Ovary (tissue), 3 donors: ENCODE results near the gene LDB2.

ENCODE experiments used
- CTCF ChIP-seq, 3 donors: fragments of 450-650 bp in 2 of 3; fragments of 200-600 bp in 1 of 3; IDR thresholded peaks; one replicate each; pipeline versions ENCODE4 v1.5.1 to v1.8.0; 2016 to 2022; ENCODE audit warnings: antibody characterized with exemption in 3 of 3, mild to moderate bottlenecking in 1 of 3
- POLR2A ChIP-seq: fragments of 450-650 bp; IDR thresholded peaks from one replicate; pipeline ENCODE4 v1.6.1; 2017; ENCODE audit warnings: antibody characterized with exemption, mild to moderate bottlenecking, moderate library complexity
- donor health status: DM: no; HTN: no; CAD: no.

DNA sequence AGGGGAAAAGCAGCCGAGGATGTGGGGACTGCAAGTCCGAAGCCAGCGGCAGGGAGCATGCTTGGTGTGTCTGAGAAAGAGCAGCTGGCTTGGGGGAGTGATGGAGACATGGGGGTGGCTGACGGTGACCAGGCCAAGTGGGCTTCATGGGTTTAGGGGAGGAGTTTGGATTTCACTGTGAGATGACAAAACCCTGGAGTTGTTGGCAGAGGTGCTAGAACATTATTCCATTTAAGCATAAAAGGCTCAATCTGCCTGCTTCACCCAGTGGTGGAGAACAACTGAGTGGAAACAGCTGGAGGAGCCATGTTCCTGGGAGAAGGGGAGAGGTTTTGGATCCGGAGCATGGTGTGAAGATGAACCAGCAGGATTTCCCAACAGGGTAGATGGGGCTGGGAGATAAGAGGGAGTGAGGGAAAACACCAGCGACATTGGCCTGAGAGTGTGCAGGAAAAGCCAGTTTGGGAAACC is 354.2 kb downstream of the LDB2 start:
- TF ChIP-seq CTCF (IDR thresholded peaks at IDR 0.05) (no peak), POLR2A (no peak)
